GM19351 (cell line): ENCODE data around the gene SLC38A5.
"Not testable (repeated sequence)": the region's sequence is repeated elsewhere in the genome, so short reads cannot be mapped to it uniquely, and the experiment has no call there.

Source experiments
- ATAC-seq: cut with Tn5 transposase; IDR thresholded peaks from one replicate; pipeline ENCODE4 v1.9.1; 2021; ENCODE audit warnings: mild to moderate bottlenecking, moderate library complexity; ENCODE audit not compliant: unreplicated experiment

SLC38A5 gene

GRCh38 chrX:48470833-48471118, 716 bp upstream of the SLC38A5 start:
- ATAC-seq, result no peak

- peak; percentile 14 for ATAC-seq
Measured at GRCh38 chrX:48468693-48469691, 1.1 kb downstream of the SLC38A5 start.

DNA sequence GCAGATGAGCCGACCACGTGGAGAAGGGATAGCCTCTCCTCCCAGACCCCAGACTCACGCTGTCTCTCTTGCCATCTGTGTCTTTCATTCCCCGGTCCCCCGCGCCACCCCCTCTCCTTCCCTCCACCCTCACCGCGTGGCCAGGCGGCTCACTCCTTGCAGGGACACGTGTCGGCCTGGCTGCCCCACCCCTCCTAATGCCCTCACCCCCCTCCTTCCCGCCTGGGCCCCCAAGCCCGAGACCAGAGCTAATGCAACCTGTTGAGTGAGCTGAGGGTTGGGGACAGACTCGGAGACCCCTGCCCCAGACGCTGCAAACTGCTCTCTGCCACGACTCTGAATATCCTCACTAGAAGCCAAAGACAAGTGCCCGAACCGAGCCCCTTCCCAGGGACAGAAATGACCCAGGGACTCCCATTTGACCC, 1.8 kb downstream of the SLC38A5 start:
- peak; percentile 63 for ATAC-seq

DNA sequence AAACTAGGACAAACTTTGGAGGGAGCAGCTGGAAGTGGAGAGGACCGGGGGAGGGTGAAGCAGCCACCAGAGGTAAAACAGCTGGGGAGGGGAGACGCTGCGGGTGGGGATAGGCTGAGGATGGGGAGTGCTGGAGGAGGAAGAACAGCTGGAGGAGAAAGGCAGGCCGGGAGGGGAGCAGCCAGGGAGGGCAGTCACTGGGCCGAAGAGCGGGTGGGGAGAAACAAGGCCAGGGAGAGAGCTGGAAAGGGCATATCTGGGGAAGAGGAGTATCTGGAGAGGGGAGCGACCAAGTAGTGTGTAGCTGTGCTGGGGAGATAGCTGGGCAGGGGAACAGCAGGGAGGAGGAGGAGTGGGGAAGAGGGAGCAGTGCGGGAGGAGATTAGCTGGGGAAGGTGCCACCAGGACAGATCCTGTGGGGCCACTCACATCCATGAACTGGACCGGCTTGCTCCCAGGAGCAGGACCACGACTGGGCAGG, 2.7 kb downstream of the SLC38A5 start:
- ATAC-seq, result no peak

DNA sequence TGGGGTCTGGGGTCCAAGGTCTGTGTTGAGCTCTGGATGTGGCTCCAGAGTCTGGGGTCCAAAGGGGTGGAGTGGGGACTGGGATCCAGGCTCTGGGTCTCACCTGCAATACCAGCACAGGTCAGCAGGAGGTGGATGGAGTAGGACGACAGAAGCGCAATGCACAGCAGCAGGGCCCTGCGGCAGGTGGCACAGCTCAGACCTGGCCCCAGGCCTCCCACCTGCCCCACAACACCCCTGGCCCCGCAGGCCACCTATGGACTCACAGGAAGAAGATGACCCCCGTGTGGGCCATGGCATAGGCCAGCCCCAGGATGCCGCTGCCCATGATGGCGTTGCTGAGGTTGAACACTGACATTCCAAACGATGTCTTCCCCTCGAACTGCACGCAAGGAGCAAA, 3.4 kb downstream of the SLC38A5 start:
- ATAC-seq, result no peak

DNA sequence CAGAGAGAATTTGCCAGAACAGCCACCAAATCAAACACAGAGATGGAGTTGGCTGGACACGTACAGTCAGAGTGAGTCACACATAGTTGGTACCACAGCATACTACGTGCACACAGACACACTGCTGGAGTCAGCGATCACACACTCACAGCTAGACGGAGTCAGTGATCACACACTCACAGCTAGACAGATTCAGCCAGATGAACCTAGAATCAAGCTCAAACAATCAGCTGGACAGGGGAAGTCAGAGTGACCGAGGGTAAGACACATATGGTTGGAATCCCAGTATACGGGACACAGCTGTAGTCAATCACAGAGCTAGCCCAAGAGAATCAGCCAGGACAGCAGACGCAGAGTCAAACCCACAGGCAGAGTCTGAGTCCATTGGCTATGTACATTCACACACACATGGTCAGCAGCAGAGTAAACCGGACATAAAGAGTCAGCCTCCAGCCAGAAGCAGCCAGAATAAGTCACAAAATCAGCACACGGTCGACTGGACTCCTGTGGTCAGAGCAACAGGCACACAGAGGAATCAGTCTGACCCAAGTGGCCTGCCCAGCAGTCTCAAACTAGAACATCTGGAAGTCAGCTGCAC, 4.6 kb downstream of the SLC38A5 start:
- no peak for ATAC-seq

- ATAC-seq, result no peak
Measured at GRCh38 chrX:48461830-48462229, 8.2 kb downstream of the SLC38A5 start.

DNA sequence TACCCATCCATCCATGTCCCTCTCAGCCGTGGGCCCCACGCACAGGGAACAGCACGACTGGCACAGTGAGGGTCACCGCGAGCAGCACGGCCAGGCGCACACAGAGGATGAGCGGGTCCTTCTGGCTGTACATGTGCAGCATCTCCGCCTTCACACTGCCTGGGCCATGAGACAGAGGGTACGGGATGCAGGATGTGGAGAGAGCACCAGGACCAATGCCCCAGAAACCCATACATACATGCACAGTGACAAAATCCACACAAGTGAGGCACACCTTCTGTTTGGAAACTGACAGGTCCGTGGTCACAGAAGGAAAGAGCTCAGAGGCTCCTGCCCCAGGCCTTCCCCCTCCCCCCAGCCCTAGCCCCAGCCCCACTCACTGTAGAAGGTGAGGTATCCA, 9.5 kb downstream of the SLC38A5 start:
- no peak for ATAC-seq

GRCh38 chrX:48460031-48460430, 10.0 kb downstream of the SLC38A5 start:
- no peak for ATAC-seq

- ATAC-seq, result no peak
Measured at GRCh38 chrX:48459483-48459882, 10.6 kb downstream of the SLC38A5 start.

- no peak for ATAC-seq
Measured at GRCh38 chrX:48458711-48459110, 11.3 kb downstream of the SLC38A5 start.

GRCh38 chrX:48456628-48457331, 13.3 kb downstream of the SLC38A5 start:
- ATAC-seq, result no peak

- no peak for ATAC-seq
Measured at GRCh38 chrX:48451708-48452107, 18.4 kb downstream of the SLC38A5 start.

- no peak for ATAC-seq
Measured at GRCh38 chrX:48450076-48450475, 20.0 kb downstream of the SLC38A5 start.

GRCh38 chrX:48447201-48447600, 22.9 kb downstream of the SLC38A5 start:
- not testable (repeated sequence) for ATAC-seq

- ATAC-seq, result not testable (repeated sequence)
Measured at GRCh38 chrX:48433713-48434112, 36.3 kb downstream of the SLC38A5 start.

DNA sequence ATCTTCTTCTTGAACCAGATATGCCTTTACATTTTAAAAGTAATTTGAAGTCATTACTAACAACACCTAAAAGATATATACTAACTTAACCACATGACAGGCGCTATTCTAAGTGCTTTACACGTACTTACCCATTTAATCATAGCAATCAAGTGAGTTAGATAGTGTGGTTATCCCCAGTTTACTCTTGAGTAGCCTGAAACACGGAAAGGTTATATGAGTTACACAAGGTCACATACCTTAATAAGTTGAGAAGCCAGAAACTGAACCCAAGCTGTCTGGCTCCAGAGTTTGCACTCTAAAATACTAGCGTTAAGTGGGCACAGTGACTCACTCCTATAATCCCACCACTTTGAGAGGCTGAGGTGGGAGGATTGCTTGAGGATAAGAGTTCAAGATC, 39.9 kb downstream of the SLC38A5 start:
- ATAC-seq, result not testable (repeated sequence)

- not testable (repeated sequence) for ATAC-seq
Measured at GRCh38 chrX:48429606-48430005, 40.5 kb downstream of the SLC38A5 start.

DNA sequence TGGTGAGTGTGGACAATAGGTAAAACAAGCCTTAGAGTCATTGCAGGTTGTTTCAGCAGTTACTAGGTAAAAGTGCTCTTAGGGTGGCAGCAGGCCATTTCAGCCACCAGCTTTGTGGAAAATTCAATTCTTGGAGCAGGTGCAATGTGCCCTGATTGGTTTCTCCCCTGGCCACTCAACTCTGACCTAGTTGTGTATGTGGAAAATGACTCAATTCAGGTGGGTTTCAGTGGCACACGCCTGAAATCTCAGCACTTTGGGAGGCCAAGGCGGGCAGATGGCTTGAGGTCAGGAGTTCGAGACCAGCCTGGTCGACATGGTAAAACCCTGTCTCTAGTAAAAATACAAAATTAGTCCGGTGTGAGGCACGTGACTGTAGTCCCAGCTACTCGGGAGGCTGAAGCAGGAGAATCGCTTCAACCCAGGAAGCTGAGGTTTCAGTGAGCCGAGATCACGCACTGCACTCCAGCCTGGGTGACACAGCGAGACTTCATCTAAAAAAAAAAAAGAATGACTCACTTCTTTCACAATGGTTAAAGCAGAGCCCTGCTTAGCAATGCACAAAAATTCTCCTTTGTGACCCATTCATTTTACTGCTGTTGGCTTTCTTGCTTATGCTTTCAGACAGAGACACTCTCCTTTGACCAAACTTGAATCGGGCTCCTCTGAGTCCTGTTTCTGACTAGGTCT, 42.9 kb downstream of the SLC38A5 start:
- not testable (repeated sequence) for ATAC-seq

- ATAC-seq, result not testable (repeated sequence)
Measured at GRCh38 chrX:48411860-48412259, 58.2 kb downstream of the SLC38A5 start, which contains the start of gene SSX4B. Gene SSX4B (minus strand): TSS chrX:48411960. CDS start chrX:48411372, 588 bp downstream.
